NCI-H2107 treated with DMSO at 0.1 percent for 48 hours (cell line): ENCODE results near the gene C7.
"Not testable (repeated sequence)": the region's sequence is repeated elsewhere in the genome, so short reads cannot be mapped to it uniquely, and the experiment has no call there.

Experiments
- DNase-seq: peaks from one replicate; lab custom pipeline; 2025; ENCODE audit not compliant: unreplicated experiment; lab: John Stamatoyannopoulos, UW

The C7 gene

GRCh38 chr5:40988746-40989510, 79.6 kb downstream of the C7 start:
- no peak for DNase-seq

GRCh38 chr5:40991168-40991980, 82.1 kb downstream of the C7 start:
- DNase-seq = no peak

- DNase-seq = no peak
Measured at GRCh38 chr5:40991981-40992559, 82.8 kb downstream of the C7 start.

- DNase-seq = no peak
Measured at GRCh38 chr5:40995801-40996586, 86.7 kb downstream of the C7 start.

GRCh38 chr5:40999142-40999541, 89.8 kb downstream of the C7 start:
- DNase-seq = no peak

- no peak for DNase-seq
Measured at GRCh38 chr5:40999966-41000365, 90.7 kb downstream of the C7 start.

GRCh38 chr5:41003670-41004376, 94.5 kb downstream of the C7 start:
- no peak for DNase-seq

- no peak for DNase-seq
Measured at GRCh38 chr5:41004931-41005330, 95.6 kb downstream of the C7 start.

- no peak for DNase-seq
Measured at GRCh38 chr5:41009232-41009631, 99.9 kb downstream of the C7 start.

- DNase-seq = no peak
Measured at GRCh38 chr5:41010572-41010971, 101.3 kb downstream of the C7 start.

GRCh38 chr5:41012318-41012717, 103.0 kb downstream of the C7 start:
- no peak for DNase-seq

- not testable (repeated sequence) for DNase-seq
Measured at GRCh38 chr5:41022600-41022999, 113.3 kb downstream of the C7 start.
